ENCODE data around the gene VIPR2. TPM values are rescaled to one million over a fixed set of nuclear protein-coding genes. Genes with fewer than 3 reads are reported as not detected.

VIPR2 gene
- total RNA-seq, 1 donor from 2014 or later, result 0.92 TPM

DNA sequence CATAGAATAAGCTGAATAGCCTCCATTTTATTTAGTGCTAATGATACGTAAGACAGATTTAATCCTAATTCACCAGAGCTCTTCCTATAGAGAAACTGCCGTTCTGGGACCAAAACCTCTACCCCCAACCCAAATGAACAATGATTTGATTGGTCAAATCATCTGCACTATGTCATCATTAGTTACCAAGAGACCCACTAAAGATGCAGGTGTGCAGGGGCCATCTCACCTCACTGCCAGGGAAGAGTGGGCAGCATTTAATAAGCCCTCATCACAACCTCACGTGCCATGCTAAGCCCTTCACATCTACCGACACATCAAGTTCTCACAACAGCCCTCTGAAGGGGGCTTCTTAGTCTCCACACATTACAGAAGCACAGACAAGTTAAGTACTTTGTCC lies 87.0 kb downstream of the VIPR2 start:
- Histone ChIP-seq H3K27ac (no peak overlapping the region), H3K9ac (no peak overlapping the region), H3K4me2 (no peak overlapping the region), H3K27me3 (peaks cover 6% of the 10 kb centered on the region), H3K4me3 (no peak overlapping the region), H3K4me1 (no peaks in the 10 kb centered on the region), H3K79me2 (ENCODE audit: low read depth) (no peaks in the 10 kb centered on the region), H3F3A (ENCODE audit: low read depth) (no peaks in the 10 kb centered on the region), H4K20me1 (ENCODE audit: low read depth) (no peaks in the 10 kb centered on the region), H3K36me3 (no peaks in the 10 kb centered on the region), H2AFZ (replicated peaks) (no peak overlapping the region), H3K9me3 (ENCODE audit: low read depth) (no peaks in the 10 kb centered on the region)
- Mint-ChIP-seq H3K36me3 (no peaks in the 10 kb centered on the region), H3K9me3 (peaks cover 5% of the 10 kb centered on the region), H3K27ac (no peak overlapping the region), H3K27me3 (ENCODE audit: insufficient read depth, low read depth) (peaks cover 3% of the 10 kb centered on the region), H3K4me3 (no peak overlapping the region), H3K4me1 (no peaks in the 10 kb centered on the region)
- no peak for DNase-seq (ENCODE audit: low spot score)
- no peak for TF ChIP-seq EZH2 (IDR thresholded peaks at IDR 0.05)
- no peak for TF ChIP-seq EZH2phosphoT487 (IDR thresholded peaks at IDR 0.05)
- TF ChIP-seq, protein P1, sequence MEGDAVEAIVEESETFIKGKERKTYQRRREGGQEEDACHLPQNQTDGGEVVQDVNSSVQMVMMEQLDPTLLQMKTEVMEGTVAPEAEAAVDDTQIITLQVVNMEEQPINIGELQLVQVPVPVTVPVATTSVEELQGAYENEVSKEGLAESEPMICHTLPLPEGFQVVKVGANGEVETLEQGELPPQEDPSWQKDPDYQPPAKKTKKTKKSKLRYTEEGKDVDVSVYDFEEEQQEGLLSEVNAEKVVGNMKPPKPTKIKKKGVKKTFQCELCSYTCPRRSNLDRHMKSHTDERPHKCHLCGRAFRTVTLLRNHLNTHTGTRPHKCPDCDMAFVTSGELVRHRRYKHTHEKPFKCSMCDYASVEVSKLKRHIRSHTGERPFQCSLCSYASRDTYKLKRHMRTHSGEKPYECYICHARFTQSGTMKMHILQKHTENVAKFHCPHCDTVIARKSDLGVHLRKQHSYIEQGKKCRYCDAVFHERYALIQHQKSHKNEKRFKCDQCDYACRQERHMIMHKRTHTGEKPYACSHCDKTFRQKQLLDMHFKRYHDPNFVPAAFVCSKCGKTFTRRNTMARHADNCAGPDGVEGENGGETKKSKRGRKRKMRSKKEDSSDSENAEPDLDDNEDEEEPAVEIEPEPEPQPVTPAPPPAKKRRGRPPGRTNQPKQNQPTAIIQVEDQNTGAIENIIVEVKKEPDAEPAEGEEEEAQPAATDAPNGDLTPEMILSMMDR (IDR thresholded peaks at IDR 0.05), result no peak

DNA sequence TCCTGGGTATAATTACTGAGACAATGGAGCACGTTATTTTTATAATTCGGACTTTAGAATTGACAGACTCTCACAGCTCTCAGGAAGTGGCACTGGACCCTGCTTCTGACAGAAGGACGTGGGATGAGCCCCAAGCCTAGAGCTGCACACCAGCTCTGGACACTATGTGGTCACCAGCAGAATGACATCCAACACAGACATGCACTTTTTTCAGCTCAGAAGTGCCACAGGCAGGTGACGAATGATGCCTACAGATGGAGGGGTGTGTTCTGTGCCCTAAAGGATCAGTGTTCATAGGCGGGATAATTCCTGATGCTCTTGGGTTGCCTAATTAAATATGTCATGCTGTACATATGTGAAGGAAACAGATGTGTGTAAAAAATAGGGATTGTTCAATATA lies 87.9 kb downstream of the VIPR2 start:
- no peaks in the 10 kb centered on the region for H3K9me3 ChIP-seq (ENCODE audit: low read depth)
- H3K4me3 Mint-ChIP-seq, result no peak overlapping the region
- H3K27me3 ChIP-seq, result peaks cover 5% of the 10 kb centered on the region
- no peaks in the 10 kb centered on the region for H3K4me1 Mint-ChIP-seq
- no peak overlapping the region for H3K9ac ChIP-seq
- no peaks in the 10 kb centered on the region for H3K4me1 ChIP-seq
- H3K27me3 Mint-ChIP-seq (ENCODE audit: insufficient read depth, low read depth), result no peaks in the 10 kb centered on the region
- H3K4me2 ChIP-seq, result no peak overlapping the region
- TF ChIP-seq EZH2phosphoT487 (IDR thresholded peaks at IDR 0.05) (no peak), EZH2 (IDR thresholded peaks at IDR 0.05) (no peak)
- TF ChIP-seq, protein P1 (IDR thresholded peaks at IDR 0.05), result no peak
- no peaks in the 10 kb centered on the region for H3K36me3 Mint-ChIP-seq
- H3K36me3 ChIP-seq, result no peaks in the 10 kb centered on the region
- no peaks in the 10 kb centered on the region for H3F3A ChIP-seq (ENCODE audit: low read depth)
- no peak overlapping the region for H3K27ac Mint-ChIP-seq
- no peak overlapping the region for H3K27ac ChIP-seq
- no peaks in the 10 kb centered on the region for H3K9me3 Mint-ChIP-seq
- H4K20me1 ChIP-seq (ENCODE audit: low read depth), result no peaks in the 10 kb centered on the region
- H3K4me3 ChIP-seq, result no peak overlapping the region
- no peak for DNase-seq (ENCODE audit: low spot score)
- H2AFZ ChIP-seq (replicated peaks), result no peak overlapping the region
- H3K79me2 ChIP-seq (ENCODE audit: low read depth), result no peaks in the 10 kb centered on the region

DNA sequence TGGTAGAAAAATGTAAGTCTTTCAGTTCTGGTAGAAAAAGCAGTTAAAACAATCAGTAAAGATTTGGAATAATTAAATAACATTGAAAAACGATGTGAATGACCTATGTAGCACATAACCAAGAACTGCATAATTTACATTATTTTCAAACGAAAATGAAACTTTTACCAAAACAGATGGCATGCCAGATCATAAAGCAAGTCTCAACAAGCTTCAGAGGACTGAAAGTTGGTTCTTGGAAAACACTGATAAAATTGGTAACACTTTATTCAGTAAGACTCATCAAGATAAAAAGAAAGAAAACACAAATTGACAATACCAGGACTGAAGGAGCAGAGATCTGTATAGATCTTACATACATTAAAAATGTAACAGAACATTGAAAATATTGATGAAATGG lies 92.8 kb downstream of the VIPR2 start:
- no peaks in the 10 kb centered on the region for H3K79me2 ChIP-seq (ENCODE audit: low read depth)
- no peak overlapping the region for H3K4me3 ChIP-seq
- DNase-seq (ENCODE audit: low spot score), result no peak
- no peak overlapping the region for H3K4me2 ChIP-seq
- no peaks in the 10 kb centered on the region for H3K27me3 ChIP-seq
- no peak overlapping the region for H3K4me3 Mint-ChIP-seq
- no peaks in the 10 kb centered on the region for H3K27me3 Mint-ChIP-seq (ENCODE audit: insufficient read depth, low read depth)
- H3K9me3 ChIP-seq (ENCODE audit: low read depth), result no peaks in the 10 kb centered on the region
- H3K9ac ChIP-seq, result no peak overlapping the region
- peaks cover 9% of the 10 kb centered on the region for H3K9me3 Mint-ChIP-seq
- no peaks in the 10 kb centered on the region for H3K36me3 ChIP-seq
- no peaks in the 10 kb centered on the region for H4K20me1 ChIP-seq (ENCODE audit: low read depth)
- no peak overlapping the region for H3K27ac ChIP-seq
- no peaks in the 10 kb centered on the region for H3K4me1 ChIP-seq
- H3K36me3 Mint-ChIP-seq, result no peaks in the 10 kb centered on the region
- H2AFZ ChIP-seq (replicated peaks), result no peak overlapping the region
- H3K4me1 Mint-ChIP-seq, result no peaks in the 10 kb centered on the region
- TF ChIP-seq, protein P1 (IDR thresholded peaks at IDR 0.05), result no peak
- no peak for TF ChIP-seq EZH2phosphoT487 (IDR thresholded peaks at IDR 0.05)
- TF ChIP-seq EZH2 (IDR thresholded peaks at IDR 0.05), result no peak
- H3F3A ChIP-seq (ENCODE audit: low read depth), result no peaks in the 10 kb centered on the region
- no peak overlapping the region for H3K27ac Mint-ChIP-seq
